Lower leg skin (tissue), 4 donors: Measurements from ENCODE around the gene ARHGEF9. TPM values are rescaled to one million over a fixed set of nuclear protein-coding genes. Genes with fewer than 3 reads are reported as not detected.

Experiments used
- DNase-seq, 2 donors: peaks; one replicate each; pipeline ENCODE4 v3.0.0-alpha.2; 2019; ENCODE audit warnings: low spot score in 2 of 2
- H3K4me3 ChIP-seq: fragments of 200-600 bp; sonication (generic); 2 replicates; pipeline ENCODE4 v1.5.1; 2017; ENCODE audit warnings: mild to moderate bottlenecking, low read depth; ENCODE audit not compliant: poor library complexity, severe bottlenecking
- CTCF ChIP-seq, 3 donors: fragments of 450-650 bp; IDR thresholded peaks; one replicate each; pipeline ENCODE4 v1.5.1; 2016; ENCODE audit warnings: antibody characterized with exemption in 3 of 3, mild to moderate bottlenecking in 3 of 3, moderate library complexity in 2 of 3
- POLR2A ChIP-seq, 2 donors: fragments of 450-650 bp; IDR thresholded peaks; one replicate each; pipeline ENCODE4 v1.6.1; 2016 to 2017; ENCODE audit warnings: antibody characterized with exemption in 2 of 2, mild to moderate bottlenecking in 1 of 2, moderate library complexity in 1 of 2
- WGBS, 2 donors: methylation state at CpG; one replicate each; pipeline ENCODE4 v1.1.5; 2018; 5-methylcytosine and 5-hydroxymethylcytosine counted together
- intact Hi-C: fragments of 100-400 bp; cut with DNase I; formaldehyde crosslinking; loops from one replicate; pipeline ENCODE4 v1.15.0; 2023; ENCODE audit warnings: low total_unique reads
- total RNA-seq, 4 donors: library from RNA; depleted of rRNA; stranded (reverse); fragments of >200 nt; gene quantifications; one replicate each; pipeline ENCODE4 v1.1.0, GENCODE V29; 2016

ARHGEF9 gene
- total RNA-seq, 4 donors from 2014 or later = 13.4 to 19.5 (median 14.6) TPM

- intact Hi-C loops = no loop called here
- DNase-seq = no peak
- TF ChIP-seq POLR2A (IDR thresholded peaks at IDR 0.05) (no peak), CTCF (IDR thresholded peaks at IDR 0.05) (no peak)
- 76 to 92% methylated on average over 2 of the region's 2 CpGs for WGBS, 2 donors
- H3K4me3 ChIP-seq = no peak overlapping the region
These were observed 109.3 kb downstream of the ARHGEF9 start for GRCh38 chrX:63675716-63676115.

GRCh38 chrX:63673896-63674295 is 111.1 kb downstream of the ARHGEF9 start:
- 79 to 94% methylated on average over 4 of the region's 4 CpGs for WGBS, 2 donors
- intact Hi-C loops = no loop called here
- no peak for DNase-seq
- no peak for TF ChIP-seq CTCF (IDR thresholded peaks at IDR 0.05)
- no peak for TF ChIP-seq POLR2A (IDR thresholded peaks at IDR 0.05)
- H3K4me3 ChIP-seq = no peak overlapping the region

GRCh38 chrX:63664741-63665140 is 120.3 kb downstream of the ARHGEF9 start:
- TF ChIP-seq CTCF (IDR thresholded peaks at IDR 0.05) (no peak), POLR2A (IDR thresholded peaks at IDR 0.05) (no peak)
- H3K4me3 ChIP-seq = no peak overlapping the region
- intact Hi-C loops = no loop called here
- no peak for DNase-seq

- TF ChIP-seq CTCF (IDR thresholded peaks at IDR 0.05) (no peak), POLR2A (IDR thresholded peaks at IDR 0.05) (no peak)
- DNase-seq = no peak
- intact Hi-C loops = no loop called here
- H3K4me3 ChIP-seq = no peak overlapping the region
- 59 to 71% methylated on average over 1 of the region's 1 CpG for WGBS, 2 donors
These were observed 120.9 kb downstream of the ARHGEF9 start for GRCh38 chrX:63664083-63664482.

GRCh38 chrX:63661676-63662075 is 123.3 kb downstream of the ARHGEF9 start:
- H3K4me3 ChIP-seq = no peak overlapping the region
- WGBS, 2 donors = 42 to 100% methylated on average over 1 of the region's 1 CpG
- DNase-seq = no peak
- no peak for TF ChIP-seq POLR2A (IDR thresholded peaks at IDR 0.05)
- no peak for TF ChIP-seq CTCF (IDR thresholded peaks at IDR 0.05)
- intact Hi-C loops = no loop called here

- intact Hi-C loops = no loop called here
- 73 to 74% methylated on average over 1 of the region's 1 CpG for WGBS, 2 donors
- H3K4me3 ChIP-seq = no peak overlapping the region
- no peak for DNase-seq
- TF ChIP-seq POLR2A (IDR thresholded peaks at IDR 0.05) = no peak
- no peak for TF ChIP-seq CTCF (IDR thresholded peaks at IDR 0.05)
These were observed 126.1 kb downstream of the ARHGEF9 start for GRCh38 chrX:63658920-63659319.
